ENCODE results near the gene PIGU.

Gene PIGU

GRCh38 chr20:34703424-34704176, 26.7 kb upstream of the PIGU start:
- DNase-seq (ENCODE audit: low read depth in 1 of 2, low spot score in 1 of 2), result no peak
- no peak overlapping the region for H3K27ac ChIP-seq (replicated peaks)
- peak overlapping the region; percentile 93 for H3K4me3 ChIP-seq (replicated peaks; ENCODE audit: insufficient read depth, low read length)
- TF ChIP-seq, protein P1, sequence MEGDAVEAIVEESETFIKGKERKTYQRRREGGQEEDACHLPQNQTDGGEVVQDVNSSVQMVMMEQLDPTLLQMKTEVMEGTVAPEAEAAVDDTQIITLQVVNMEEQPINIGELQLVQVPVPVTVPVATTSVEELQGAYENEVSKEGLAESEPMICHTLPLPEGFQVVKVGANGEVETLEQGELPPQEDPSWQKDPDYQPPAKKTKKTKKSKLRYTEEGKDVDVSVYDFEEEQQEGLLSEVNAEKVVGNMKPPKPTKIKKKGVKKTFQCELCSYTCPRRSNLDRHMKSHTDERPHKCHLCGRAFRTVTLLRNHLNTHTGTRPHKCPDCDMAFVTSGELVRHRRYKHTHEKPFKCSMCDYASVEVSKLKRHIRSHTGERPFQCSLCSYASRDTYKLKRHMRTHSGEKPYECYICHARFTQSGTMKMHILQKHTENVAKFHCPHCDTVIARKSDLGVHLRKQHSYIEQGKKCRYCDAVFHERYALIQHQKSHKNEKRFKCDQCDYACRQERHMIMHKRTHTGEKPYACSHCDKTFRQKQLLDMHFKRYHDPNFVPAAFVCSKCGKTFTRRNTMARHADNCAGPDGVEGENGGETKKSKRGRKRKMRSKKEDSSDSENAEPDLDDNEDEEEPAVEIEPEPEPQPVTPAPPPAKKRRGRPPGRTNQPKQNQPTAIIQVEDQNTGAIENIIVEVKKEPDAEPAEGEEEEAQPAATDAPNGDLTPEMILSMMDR (IDR thresholded peaks at IDR 0.05; ENCODE audit: insufficient read depth, low read length), result no peak
- no peak for TF ChIP-seq REST (IDR thresholded peaks at IDR 0.05; ENCODE audit: insufficient replicate concordance, low read depth)
- no peak for TF ChIP-seq SPI1 (IDR thresholded peaks at IDR 0.05; ENCODE audit: borderline replicate concordance, low read depth)
- TF ChIP-seq GABPA (IDR thresholded peaks at IDR 0.05; ENCODE audit: low read depth), result no peak
- no peak for TF ChIP-seq POLR2AphosphoS5 (IDR thresholded peaks at IDR 0.05; ENCODE audit: low read depth)
- H3K27me3 ChIP-seq (ENCODE audit: insufficient read depth, poor library complexity, severe bottlenecking), result no peaks in the 10 kb centered on the region

DNA sequence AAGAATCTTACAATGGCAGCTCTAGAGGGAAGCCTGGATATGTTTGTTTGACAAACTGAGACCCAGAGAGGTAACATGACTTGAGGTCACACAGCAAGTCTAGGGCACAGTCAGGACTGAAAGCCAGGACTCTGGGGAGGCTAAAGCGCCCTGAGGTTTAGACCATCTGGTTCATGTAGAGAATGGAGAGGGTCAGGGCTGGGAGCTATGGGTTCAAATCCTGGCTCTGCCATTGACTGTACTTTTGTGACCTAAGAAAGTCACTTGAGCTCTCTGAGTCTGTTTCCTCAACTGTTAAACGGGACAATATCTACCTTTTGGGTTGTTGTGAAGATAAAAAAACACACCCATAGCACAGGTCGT, 26.1 kb upstream of the PIGU start:
- no peak for DNase-seq (ENCODE audit: low read depth in 1 of 2, low spot score in 1 of 2)
- Histone ChIP-seq H3K27me3 (ENCODE audit: insufficient read depth, poor library complexity, severe bottlenecking) (no peaks in the 10 kb centered on the region), H3K4me3 (replicated peaks; ENCODE audit: insufficient read depth, low read length) (no peak overlapping the region), H3K27ac (replicated peaks) (no peak overlapping the region)
- TF ChIP-seq REST (IDR thresholded peaks at IDR 0.05; ENCODE audit: insufficient replicate concordance, low read depth) (no peak), SPI1 (IDR thresholded peaks at IDR 0.05; ENCODE audit: borderline replicate concordance, low read depth) (no peak), POLR2AphosphoS5 (IDR thresholded peaks at IDR 0.05; ENCODE audit: low read depth) (no peak), GABPA (IDR thresholded peaks at IDR 0.05; ENCODE audit: low read depth) (no peak)
- TF ChIP-seq, protein P1 (IDR thresholded peaks at IDR 0.05; ENCODE audit: insufficient read depth, low read length), result no peak

DNA sequence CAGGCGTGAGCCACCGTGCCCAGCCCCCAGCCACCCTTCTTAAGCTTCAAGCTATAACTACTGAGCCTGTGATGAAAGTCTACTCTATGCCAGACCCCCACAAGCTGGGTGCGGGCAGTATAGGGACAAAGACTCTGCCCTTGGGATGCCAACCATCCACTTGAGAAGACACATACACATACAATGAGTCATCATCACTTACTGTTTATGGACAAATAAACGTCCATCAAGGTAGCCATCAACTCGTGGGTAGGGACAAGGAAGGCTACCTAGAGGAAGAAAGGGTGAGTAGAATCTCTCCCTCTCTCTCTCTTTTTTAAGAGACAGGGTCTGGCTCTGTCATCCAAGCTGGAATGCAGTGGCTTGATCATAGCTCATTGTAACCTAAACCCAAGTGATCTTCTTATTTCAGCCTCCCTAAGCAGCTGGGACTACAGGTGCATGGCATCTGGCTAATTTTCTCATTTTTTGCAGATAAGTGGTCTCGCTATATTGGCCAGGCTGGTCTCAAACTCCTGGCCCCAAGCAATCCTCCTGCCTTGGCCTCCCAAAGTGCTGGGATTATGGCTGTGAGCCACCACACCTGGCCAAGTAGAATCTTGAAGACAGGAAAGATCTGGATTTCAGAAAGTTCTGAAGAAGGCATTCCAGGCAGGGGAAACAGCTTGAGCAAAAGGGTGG, 24.7 kb upstream of the PIGU start:
- TF ChIP-seq REST (IDR thresholded peaks at IDR 0.05; ENCODE audit: insufficient replicate concordance, low read depth), result no peak
- TF ChIP-seq, protein P1 (IDR thresholded peaks at IDR 0.05; ENCODE audit: insufficient read depth, low read length), result no peak
- TF ChIP-seq GABPA (IDR thresholded peaks at IDR 0.05; ENCODE audit: low read depth), result no peak
- TF ChIP-seq POLR2AphosphoS5 (IDR thresholded peaks at IDR 0.05; ENCODE audit: low read depth), result no peak
- no peak for TF ChIP-seq SPI1 (IDR thresholded peaks at IDR 0.05; ENCODE audit: borderline replicate concordance, low read depth)
- H3K27ac ChIP-seq (replicated peaks), result no peak overlapping the region
- DNase-seq (ENCODE audit: low read depth in 1 of 2, low spot score in 1 of 2), result no peak
- H3K4me3 ChIP-seq (replicated peaks; ENCODE audit: insufficient read depth, low read length), result no peak overlapping the region
- no peaks in the 10 kb centered on the region for H3K27me3 ChIP-seq (ENCODE audit: insufficient read depth, poor library complexity, severe bottlenecking)

All from HL-60 (cell line).